GM21381 (cell line): ENCODE measurements around the gene ATP6V0C.

Source experiments
- ATAC-seq: cut with Tn5 transposase; IDR thresholded peaks from one replicate; pipeline ENCODE4 v1.9.1; 2021; ENCODE audit warnings: mild to moderate bottlenecking, moderate library complexity; ENCODE audit not compliant: unreplicated experiment

ATP6V0C gene

DNA sequence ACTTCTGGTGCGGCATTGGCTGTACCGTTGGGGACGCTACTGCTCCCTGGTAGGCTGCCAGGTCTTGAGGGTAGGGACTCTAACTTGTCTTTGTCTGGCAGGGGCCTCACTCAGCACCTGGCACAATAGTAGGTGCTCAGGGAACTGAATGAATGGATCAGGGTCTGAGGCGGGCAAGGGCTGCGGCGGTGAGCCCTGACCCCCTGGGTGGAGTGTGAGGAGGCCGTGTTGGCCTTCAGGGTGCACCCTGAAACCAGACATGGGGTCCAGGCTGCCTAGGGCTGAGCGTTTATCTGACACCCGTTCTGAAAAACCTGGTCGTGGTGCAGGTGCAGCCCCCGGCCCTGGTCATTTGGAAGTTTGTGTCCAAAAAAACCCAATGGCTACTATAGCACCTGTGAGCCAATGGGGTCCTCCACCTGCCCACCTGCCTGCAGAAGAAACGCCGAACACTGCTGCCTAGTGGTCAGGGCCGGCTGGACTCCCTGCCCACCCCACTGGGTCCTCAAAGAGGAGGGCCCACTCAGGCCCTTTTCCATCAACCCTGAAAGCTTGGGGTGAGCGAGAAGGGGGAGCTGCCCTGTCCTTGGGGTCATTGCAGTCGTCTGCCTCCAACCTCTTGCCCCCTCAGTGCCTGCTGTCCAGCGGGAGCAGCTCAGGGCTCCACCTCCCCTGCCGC is 4.9 kb upstream of the ATP6V0C start:
- no peak for ATAC-seq

GRCh38 chr16:2511128-2511800 is 2.5 kb upstream of the ATP6V0C start:
- ATAC-seq = no peak

DNA sequence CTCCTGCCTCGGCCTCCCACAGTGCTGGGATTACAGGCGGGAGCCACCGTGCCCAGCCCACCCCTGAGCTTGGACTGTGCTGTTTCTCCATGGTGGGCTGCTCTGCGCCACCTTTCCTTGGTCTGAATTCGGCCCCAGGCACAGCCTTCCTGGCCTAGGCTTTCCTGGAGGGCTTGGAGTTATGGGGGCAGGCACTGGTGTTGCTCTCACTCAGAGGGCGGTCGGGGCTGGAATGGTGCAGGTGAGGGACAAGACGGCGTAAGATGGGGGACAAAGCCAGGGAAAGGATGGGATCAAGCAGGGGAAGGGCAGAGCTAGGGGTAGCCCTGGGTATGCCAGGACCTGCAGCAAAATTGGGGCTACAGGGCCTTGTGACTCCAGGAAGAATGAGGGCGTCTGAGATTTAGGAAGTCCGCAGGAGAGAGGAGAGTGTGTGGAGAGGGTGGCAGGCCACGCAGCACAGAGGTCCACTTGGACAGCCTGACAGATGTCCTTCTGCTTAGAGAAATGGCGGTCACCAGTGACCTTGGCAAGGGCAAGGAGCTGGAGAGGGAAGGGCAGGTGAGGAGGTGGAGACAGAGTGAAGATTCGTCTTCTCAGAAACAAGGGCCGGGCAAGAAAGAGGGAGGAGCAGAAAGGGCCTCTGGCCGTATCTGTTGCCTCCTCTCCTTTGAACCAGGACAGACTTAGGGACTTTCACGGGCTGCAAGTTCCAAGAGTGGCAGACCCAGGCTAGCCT is 1.6 kb upstream of the ATP6V0C start:
- ATAC-seq = no peak

DNA sequence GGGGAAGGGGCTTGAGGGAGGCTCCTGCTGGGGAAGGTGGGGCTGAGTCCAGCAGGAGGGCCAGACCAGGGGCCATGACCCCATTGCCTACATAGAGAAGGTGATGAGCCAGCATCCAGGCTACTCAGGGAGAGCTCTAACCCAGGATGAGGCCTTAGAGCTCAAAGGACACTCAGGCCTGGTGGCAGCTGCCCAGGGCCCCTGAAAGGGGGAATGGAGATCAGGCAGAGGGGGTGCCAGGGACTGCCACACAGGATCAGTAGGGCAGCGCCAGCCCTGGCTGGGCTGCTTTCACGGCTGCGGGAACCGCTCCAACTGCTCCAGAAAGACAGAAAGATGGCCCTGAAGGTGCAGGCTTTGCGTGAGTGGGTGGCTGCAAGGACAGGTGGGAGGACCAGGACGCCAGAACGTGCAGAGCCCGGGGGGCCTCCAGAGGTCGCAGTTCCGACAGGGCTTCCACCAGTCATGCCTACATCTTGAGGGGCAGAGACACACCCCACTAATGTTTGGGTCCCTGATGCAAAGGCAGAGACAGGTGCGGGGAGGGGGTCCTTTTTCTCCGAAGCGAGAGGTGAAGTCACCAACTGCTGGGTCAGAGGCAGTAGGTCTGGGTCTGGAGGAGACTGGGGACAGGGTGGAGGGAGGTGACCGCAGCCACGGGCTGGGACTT is 882 bp upstream of the ATP6V0C start:
- no peak for ATAC-seq

DNA sequence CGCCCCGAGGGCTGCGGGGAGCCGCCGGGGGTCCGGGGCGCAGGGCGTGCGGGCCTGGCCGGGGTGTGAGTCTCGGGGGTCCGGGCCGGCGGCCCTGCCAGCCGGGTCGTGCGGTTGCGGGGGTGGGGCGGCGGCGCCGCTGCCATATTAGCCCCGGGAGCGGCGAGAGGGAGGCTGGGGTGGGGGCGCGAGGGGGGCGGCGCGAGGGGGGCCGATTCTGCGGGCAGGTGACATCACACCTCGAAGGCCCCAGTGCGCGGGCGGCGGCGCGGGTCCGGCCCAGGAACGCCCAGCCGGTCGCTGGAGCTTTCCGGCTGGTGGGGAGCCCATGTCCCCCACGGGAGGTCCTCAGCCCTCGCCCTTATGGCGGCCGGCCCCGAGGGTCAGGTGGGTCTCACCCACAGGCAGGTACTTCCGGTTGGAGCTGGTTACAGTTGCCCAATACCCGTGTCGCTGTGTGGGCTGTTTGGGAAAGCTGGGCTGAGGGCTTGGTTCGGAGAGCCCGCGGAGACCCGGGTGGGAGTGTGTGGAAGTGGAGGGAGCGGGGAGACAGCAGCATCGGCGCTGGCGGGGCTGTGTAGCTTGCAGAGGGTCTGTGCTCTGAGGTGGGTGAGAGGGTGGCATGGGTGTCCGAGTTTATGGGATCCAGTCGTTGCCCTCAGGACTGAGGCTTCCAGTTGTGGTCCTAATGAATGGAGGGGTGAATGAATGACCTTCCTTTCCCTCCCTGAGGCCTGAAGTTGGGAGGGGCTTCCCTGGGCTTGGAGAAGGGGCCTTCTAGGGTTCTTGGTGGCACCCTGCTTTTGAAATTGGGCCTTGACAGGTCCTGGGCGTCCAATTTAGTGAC is 804 bp downstream of the ATP6V0C start:
- no peak for ATAC-seq

DNA sequence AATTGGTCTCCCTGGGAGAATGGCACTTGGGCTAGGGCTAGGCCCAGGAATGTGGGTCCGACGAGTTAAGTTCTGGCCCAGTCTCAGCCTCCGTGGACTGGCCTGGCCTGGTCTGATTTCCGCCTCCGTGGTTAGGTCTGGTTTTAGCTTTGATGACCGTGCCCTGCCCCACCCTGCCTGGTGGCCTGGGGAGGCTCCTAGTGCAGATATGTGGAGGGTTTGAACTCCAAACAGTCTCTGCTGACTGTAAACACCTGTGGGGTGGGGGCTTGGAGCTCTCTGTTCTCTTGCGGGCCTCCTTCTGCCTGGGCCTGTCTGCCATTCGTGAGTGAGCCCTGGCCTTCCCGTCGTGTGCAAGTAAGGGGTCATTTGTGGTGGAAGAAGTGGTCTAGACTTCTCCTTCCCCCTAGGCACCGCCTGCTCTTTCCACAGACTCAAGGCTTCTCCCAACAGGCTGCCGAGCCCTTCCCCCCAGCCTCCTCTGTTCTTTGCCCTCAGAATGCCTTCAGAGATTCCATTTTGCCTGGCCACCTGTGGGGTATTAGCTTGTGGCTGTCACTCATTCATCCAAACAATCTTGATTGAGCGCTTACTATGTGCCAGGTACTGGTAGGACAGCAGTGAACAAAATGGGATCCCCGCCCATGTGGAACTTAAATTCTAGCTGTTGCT is 1.6 kb downstream of the ATP6V0C start:
- ATAC-seq = no peak

DNA sequence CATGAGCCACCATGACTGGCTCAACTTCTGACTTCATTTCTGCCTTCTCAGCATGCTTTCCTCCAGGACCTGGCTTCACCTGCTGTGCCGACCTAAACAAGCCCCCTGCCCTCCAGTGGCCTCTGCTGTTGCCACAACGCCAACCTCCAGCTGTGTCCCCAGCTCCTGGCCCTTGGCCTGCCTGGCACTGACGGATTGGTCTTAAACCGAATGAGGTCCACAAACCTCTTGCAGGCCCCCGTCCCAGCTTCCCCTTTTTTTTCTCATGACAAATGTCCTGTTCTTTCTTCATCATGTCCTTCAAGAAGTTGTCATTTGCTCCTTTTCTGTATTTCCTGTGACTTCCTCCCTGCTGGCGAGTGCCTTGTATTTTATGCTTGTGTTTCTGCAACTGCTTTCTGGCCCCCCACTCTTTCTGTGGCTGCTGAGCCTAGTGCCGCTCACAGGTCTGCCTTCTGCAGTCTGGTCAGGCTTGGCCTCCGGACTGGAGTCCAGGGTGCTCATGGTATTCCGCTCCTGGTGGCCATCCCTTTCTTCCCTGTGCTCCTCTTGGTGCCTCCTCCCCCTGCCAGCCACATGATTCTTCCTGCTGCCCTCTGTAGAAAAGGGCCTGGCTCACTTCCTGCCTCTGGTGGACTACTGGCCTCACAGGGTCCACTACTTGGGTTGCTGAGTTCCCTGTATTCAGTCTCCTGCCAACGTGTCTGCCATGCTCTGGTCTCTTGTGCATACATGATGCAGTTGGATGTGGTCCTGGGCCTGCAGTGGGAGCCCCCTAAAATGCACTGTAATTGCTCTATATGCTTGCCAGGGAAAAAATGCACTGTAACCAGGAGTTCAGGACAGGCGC is 2.9 kb downstream of the ATP6V0C start:
- ATAC-seq = no peak

DNA sequence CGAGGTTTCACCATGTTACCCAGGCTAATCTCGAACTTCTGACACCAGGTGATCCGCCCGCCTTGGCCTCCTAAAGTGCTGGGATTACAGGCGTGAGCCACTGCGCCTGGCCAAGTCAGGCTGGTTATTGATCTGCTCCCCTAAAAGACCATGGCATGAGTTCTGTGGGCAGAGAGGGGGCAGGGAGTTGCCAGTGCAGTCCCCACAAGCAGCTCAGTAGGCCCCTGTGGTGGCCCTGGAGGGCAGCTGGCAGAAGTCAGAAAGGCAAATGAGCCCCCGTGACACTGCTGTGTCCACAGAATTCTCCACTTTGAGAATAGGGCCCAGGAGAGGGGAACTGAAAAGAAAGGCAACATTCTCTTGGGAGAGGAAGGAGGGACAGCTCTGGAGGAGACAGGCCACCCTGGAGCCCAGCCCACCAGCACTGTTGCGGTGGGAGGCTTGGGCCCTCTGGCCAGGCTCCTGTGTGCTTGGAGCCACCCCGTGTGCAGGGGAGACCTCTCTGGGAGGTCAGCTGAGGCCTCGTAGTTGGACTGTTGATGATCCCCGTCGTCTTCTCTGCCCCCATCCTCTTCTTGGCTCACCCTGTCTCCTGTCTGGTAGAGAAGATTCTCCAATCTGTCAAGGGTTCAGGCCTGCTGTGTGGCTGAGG is 4.3 kb downstream of the ATP6V0C start:
- ATAC-seq = no peak

- ATAC-seq = no peak
Observed at GRCh38 chr16:2518823-2519710, 5.3 kb downstream of the ATP6V0C start.

DNA sequence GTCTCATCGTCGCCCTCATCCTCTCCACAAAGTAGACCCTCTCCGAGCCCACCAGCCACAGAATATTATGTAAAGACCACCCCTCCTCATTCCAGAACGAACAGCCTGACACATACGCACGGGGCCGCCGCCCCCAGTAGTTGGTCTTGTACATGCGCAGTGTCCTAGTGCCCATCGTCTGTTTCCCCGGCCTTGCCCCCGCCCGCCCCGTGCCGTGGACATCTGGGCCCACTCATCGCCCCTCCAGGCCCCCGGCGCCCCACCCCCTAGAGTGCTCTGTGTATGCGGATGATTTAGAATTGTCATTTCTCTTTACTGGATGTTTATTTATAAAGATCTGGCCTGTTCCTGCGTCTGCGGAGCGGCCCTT is 5.9 kb downstream of the ATP6V0C start:
- ATAC-seq = no peak

GRCh38 chr16:2520097-2520783 is 6.5 kb downstream of the ATP6V0C start, which contains the start of gene AMDHD2:
Gene AMDHD2 (plus strand): TSS chr16:2520371. CDS start chr16:2520459, 88 bp downstream.
- ATAC-seq = peak; percentile 56

DNA sequence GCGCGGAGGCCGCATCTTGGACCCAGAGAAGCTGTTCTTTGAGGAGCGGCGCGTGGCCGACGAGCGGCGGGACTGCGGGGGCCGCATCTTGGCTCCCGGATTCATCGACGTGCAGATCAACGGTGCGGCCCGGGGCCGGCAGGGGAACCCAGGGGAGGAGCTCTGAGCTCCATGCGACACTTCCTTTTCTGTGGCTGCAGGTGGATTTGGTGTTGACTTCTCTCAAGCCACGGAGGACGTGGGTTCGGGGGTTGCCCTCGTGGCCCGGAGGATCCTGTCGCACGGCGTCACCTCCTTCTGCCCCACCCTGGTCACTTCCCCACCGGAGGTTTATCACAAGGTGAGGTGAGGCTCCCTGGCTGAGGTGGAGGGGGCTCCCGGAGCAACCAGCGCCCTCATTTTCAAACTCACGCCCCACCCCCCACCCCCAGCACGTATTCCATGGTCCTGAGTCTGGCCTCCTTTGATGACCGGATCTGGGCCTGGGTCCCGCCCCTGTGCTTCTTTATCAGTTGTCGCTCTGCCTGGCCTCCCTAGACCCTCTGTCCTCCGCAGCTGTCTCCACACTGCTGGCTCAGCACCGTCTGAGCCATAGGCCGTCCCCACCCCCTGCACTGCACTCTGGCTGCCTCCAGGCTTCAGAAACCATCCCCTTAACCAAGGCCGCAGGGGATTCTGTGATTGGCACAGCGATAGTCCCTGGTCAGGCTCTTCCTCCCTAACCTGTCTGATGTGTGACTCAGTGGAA is 7.2 kb downstream of the ATP6V0C start:
- ATAC-seq = peak; percentile 16

DNA sequence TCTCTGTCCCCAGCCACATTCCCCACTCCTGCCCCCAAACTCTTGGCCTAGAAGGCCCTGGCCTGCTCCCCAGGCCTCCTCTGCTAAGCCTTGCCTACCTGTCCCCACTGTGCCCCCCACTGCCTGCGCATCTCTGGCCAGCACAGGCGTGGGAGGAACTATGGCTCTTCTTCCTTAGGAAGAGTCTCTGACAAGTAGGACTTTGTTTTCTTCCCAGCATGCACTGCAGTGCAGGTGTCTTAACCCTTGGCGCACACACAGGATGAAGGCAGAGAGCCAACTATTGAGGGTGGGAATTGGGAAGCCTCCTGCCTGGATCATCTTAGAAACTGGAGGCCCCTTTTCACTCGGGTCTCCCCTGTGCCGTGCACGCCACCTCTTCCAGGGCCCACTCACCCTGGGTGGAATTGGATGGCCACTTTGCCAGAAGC is 10.1 kb downstream of the ATP6V0C start:
- no peak for ATAC-seq

DNA sequence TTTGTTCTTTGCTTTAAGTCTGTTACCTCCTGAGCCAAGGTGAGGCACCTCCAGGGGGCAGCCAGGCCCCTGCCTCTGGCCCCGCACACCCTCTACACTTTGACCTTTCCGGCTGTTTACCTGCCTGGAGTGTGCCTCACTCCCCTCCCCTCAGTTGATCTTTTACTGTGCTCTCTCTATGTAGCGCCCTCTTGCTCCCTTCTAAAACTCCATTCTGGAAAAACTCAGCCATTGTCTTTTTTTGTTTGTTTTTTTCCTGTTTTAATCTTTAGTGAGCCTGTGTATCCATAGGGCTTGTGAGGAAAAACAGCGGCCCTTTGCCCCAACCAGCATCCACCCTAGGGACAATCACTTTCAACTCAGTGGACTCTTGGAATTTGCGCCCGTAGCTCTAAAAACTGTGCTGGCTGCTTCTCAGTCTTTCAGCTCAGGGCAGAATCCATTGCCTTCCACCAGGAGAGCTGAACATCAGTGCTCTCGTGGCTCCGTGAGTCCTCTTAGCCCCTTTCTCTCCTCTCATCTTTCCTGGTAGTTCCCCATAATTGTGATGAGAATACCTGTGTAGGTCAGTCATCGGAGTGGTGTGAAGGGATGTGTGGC is 10.7 kb downstream of the ATP6V0C start:
- no peak for ATAC-seq

DNA sequence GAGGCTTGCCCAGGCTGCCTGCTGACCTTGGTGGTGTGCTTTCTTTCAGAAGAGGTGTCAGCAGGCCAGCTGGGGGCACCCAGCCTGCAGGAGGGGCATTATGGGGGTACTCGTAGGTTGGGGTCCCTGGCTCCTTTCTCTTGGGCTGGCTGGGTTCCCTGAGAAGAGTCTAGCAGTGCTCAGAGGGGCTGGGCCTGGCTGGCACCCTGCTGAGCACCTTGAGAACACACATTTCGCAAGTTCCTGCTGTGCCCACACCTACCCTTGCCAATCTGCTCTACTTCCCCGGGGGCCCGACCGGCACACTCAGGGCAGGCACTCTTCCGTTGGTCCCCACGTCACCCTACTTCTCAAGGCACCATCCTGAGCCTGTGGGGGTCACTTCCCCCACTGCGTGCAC is 12.4 kb downstream of the ATP6V0C start:
- ATAC-seq = no peak
